Dermis blood vessel endothelial cell (primary cell): ENCODE results near the gene COL6A3. TPM values are rescaled to one million over a fixed set of nuclear protein-coding genes. Genes with fewer than 3 reads are reported as not detected.
A peak's percentile ranks its signal among the peaks of the same experiment; 100 is the strongest.
"Not testable (repeated sequence)": the region's sequence is repeated elsewhere in the genome, so short reads cannot be mapped to it uniquely, and the experiment has no call there.

Source experiments
- DNase-seq: peaks from one replicate; pipeline ENCODE4 v3.0.0; 2010
- total RNA-seq: library from RNA; depleted of rRNA; stranded (reverse); fragments of >200 nt; gene quantifications from 2 replicates; pipeline ENCODE4 v1.2.3, GENCODE V29; 2014

COL6A3 gene
- total RNA-seq, 1 donor from 2014 or later = 14.6 TPM

DNA sequence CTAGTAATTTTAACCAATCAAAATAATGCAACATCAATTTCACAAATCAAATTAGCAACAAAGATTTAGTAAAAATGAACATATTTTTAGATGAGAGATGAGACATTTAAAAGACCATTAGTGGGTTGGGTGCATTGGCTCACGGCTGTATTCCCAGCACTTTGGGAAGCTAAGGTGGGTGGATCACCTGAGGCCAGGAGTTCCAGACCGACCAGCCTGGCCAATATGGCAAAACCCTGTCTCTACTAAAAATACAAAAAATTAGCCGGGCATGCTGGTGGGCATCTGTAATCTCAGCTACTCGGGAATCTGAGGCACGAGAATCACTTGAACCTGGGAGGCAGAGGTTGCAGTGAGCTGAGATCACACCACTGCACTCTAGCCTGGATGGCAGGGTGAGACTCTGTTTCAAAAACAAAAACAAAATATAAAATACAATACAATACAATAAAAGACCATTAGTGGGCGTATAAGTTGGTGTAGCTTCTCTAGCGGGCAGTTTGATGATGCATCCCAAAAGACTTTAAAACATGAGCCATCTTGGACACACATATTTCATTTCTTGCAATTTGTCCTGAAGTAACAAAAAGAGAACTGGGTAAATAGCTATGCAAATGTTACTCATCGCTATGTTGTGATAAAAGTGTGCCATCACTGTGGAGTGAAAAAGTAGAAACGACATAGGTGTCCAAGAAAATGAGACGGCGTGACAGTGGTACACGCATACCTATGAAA, 101.8 kb downstream of the COL6A3 start:
- no peak for DNase-seq

DNA sequence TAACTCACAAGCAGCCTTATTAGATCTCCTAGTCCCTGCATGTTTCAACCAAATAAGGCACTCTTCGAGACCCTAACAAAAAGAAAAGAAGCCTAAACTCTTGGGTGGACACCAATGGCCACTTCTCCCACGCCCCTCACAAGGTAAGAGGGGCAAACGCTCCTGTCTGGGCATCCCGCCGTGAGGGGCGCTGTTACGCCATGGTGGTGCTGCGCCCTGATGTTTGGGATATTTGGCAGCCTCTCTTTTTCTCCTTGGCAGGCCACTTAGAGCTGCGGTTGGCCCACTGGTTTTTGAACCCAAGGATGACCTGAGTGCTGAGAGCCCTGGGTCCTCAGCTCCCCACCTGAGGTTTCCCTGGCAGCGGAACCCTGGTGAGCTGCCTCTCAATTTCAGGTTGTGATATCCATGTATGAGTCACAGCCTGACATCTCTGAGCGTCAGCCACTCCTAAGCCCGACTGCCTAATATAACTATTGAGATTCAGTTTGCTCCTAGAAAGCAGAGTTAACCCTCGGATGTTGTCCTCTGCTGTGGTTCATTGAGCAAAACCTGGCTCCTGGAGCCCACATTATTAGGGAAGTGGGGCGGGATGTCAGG, 103.3 kb downstream of the COL6A3 start:
- DNase-seq = no peak

DNA sequence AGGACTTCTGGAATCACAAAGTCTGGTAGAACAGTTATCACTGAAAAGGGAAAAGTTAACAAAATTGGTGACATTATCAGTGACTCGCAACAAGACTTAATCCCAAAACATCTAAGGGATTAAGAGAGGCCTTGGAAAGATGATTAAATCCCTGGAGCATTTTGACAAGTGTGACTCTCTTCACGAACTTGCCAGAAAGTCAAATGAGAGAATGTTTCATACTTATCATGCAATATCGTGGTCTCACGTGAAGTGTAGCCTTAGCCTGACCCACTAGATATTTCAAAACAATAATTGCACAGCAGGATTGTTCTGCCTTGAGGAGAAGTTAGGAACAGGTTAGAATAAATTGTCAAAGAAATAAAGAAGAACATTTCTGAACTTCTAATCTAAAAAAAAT, 104.5 kb downstream of the COL6A3 start:
- no peak for DNase-seq

- DNase-seq = no peak
These were observed 105.0 kb downstream of the COL6A3 start for GRCh38 chr2:237309011-237309410.

GRCh38 chr2:237307474-237307873, 106.5 kb downstream of the COL6A3 start:
- DNase-seq = no peak

DNA sequence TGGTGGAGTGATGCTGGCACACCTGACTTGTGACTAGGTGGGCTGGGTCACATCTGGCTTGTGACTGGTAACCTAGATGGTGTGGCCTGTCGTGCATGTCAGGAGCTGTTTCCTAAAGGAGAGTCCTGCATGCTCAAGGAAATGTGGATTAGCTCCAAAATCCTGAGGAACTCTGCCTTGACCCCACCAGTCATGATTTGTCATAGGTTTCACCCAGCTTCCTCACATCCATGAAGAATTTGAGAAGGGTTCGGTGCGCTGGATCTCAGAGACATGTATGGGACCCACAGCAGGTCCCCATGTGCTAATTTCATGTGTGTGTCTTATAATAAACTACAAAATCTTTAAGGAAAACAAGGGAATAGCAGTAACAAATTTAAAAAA, 107.2 kb downstream of the COL6A3 start:
- no peak for DNase-seq

GRCh38 chr2:237306083-237306786, 107.7 kb downstream of the COL6A3 start:
- no peak for DNase-seq

- DNase-seq = no peak
These were observed 108.4 kb downstream of the COL6A3 start for GRCh38 chr2:237305579-237305978.

GRCh38 chr2:237304763-237305514, 109.0 kb downstream of the COL6A3 start:
- peak; percentile 42 for DNase-seq

DNA sequence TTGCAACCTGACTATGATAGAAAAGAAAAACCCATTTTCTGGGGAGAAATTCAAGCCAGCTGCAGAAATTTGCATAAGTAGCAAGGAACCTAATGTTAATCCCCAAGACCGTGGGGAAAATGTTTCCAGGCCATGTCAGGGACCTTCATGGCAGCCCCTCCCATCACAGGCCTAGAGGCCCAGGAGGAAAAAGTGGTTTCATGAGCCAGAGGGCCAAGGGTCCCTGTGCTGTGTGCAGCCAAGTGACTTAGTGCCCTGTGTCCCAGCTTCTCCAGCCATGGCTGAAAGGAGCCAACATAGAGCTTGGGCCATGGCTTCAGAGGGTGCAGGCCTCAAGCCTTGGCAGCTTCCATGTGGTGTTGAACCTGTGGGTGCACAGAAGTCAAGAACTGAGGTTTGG, 110.7 kb downstream of the COL6A3 start:
- DNase-seq = not testable (repeated sequence)

DNA sequence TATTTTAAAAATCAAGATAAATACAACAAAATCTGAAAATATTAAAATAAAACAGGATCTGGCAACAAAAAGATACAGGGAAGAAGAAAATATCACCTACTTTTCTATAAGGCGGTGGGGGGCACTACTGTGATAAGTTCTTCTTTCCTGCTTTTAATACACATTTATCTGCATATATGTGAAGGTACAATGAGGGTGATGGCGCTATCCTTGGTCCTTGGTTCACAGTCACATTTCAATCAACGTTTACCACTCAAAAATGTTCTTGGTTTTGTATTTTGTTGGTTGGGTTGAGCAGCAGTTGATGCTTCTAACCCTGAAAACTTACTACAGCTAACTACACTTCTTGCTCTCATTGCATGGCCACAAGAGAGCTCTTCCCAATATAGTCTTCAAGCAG, 112.4 kb downstream of the COL6A3 start:
- DNase-seq = no peak

DNA sequence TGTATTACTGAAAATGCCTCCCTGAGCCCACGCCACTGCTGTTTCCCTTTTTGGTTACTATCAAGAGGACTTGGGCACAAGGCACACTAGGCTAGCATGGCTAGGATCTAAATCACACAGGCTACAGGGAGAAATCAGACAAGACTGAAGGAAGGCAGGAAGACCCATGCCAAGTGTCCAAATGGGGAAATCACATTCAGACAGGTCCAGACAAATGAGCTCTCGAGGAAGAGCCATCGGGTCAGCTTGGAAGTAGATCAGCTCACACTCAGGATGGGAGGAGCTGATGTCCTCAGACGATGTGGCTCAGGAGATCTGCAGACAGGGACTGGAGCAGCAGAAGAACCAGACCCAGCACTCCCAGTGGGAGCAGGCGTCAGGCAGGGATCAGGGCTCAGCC, 113.2 kb downstream of the COL6A3 start:
- DNase-seq = no peak

GRCh38 chr2:237299906-237300305, 114.1 kb downstream of the COL6A3 start:
- DNase-seq = no peak

DNA sequence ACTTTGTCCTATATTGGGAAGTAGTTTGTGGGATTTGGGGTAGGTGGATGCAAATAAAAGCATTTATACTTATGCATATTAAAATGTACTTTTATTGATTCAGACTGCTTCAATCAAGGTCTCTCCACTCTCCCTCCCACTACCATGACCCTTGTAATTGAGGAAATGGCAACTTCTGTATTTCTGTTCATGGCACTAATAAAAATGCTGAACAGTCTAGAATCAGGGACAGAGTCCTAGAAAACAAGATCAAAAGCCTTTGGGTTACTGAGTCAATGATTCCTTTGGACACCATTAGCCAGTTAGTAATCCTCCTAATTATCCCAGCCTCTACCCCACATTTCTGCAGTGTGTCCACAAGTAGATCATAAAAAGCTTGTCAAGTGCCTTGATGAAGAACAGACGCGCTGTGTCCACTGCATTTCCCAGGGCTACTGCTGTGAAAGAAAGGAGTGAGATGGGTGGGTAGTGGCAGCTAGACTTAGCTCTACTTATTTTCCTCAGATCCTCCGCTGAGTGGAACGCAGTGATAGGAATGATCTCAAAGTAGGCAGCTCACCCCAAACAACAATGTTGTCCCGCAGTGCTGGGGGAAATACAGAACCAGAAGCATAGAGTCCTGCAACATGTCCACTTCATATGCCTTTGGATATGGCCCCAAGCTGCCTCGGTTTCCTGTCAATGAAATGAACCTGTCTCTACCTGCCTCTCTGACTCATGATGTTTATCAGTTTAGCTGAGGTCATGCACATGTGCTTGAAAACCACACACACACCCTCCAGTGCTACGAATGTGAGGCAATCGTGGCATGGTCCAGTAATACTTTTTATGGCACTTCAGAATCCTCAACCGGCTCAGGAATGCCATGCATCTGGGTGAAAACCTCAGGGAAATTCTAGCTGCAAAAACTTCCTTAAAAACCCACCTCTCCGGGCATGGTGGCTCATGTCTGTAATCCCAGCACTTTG, 115.5 kb downstream of the COL6A3 start:
- DNase-seq = no peak

- no peak for DNase-seq
These were observed 116.4 kb downstream of the COL6A3 start for GRCh38 chr2:237297421-237298150.

DNA sequence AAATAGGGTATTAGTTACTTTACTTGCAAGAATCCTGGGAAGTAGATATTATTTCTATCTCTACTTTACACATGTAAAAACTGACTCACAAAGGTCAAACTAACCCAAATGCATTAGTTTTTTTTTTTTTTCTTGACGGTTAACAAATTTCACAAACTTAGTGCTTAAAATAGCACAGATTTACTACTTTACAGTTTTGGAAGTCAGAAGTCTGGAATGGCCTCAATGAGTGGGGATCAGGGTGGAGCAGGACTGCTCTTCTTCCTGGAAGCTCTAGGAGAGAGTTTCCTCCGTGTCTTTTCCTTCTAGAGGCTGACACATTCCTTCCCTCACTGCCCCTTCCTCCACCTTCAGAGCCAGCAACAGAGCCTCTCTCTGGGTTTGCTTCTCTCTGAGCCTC, 117.2 kb downstream of the COL6A3 start:
- DNase-seq = no peak

DNA sequence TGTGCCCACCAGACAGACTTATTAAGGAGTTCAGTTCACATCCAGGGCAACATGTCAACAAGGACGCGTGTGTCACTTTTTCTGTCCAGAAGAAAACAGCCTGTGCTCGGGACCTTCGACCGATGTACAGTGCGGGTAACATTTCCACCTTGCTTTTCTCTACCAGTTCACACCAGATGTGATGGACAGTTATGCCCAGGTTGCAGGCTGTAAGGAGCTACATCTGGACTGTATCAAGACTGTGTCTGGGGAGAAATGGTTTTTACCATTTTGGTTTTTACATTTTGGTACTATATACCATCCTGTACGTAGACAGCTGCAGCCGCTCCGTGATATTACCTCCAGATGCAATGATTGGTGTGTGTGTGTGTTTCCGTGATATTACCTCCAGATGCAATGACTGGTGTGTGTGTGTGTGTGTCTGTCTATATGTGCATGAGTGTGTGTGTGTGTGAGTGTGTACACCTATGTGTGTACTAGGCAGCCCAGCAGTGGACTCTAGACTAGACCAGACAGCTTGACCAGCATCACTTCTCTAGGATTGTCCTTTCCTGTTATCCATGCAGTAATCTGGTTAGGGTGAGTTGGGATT, 118.0 kb downstream of the COL6A3 start:
- DNase-seq = no peak

DNA sequence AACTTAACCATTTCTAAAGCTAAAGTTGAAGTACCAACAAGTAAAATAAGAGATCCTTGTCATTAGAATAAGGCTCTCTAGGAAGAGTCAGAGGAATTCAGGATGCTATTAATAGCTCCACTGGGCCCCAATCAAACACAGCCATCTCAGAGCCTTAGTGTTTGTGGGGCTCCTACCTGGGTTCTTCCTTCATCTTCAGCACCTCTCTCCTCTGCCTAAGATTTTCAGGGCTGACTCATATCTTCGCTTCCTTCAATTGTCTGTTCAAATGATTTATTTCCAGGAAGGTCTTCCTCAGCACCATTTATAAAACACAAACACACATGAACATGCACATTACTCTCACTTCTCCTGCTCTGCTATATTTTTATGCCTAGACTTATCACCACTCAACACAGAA, 119.5 kb downstream of the COL6A3 start:
- DNase-seq = peak; percentile 63

DNA sequence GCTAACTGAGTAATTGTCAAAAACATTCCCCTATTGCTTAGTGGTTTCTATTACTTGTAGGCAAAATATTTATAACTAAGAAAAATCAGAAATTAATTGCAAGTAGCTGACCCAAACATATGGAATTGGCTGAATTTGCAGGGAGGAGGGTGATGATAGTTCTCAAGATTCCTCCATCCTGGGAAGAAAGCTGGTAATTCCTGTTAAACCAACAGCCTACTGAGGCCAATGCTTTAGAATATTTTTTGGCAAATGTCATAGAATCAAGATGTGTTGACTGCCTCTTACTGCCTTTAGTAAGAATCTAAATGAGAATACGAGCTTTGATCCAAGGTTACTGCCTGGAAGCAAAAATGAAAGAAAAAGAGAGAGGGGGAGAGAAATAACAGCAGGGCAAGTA, 120.0 kb downstream of the COL6A3 start:
- DNase-seq = no peak

DNA sequence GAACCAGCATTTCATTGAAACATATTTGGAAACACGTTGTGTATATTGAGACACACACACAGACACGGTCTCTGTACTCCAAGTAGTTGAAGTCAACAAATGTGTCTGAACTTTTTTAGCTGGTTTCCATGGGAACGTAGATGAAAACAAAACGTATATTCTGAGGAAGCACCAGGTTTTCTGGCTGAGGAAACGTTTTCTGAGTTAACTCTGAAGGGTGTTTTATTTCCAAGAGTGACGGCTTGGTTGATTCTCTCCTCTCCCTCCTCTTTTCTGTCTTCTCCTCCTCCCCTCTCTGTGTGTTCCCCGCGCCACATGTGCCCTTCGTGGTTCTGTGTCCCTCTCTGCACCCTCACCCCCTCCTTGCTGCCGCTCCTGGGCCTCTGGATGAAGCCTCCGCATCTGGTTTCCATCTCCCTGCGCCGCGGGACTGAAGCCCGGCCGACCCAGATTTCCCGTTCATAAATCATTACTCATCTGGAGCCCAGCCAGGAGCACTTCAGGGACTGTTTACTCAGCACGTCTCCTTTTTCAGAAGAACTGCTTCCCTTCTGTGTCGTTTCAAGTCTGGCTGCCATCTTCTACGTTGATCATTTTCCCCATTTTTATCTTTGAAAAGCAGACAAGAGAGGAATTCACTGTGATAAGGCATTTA, 122.7 kb downstream of the COL6A3 start:
- peak; percentile 97 for DNase-seq
